GM18873 (cell line): ENCODE results near the gene NUPR1.
"Not testable (repeated sequence)": the region's sequence is repeated elsewhere in the genome, so short reads cannot be mapped to it uniquely, and the experiment has no call there.

Source experiments
- ATAC-seq: cut with Tn5 transposase; IDR thresholded peaks from one replicate; pipeline ENCODE4 v1.9.1; 2021; ENCODE audit warnings: mild to moderate bottlenecking, moderate library complexity, moderate number of reproducible peaks; ENCODE audit not compliant: unreplicated experiment, low FRiP score

The NUPR1 gene

GRCh38 chr16:28555561-28555960 lies 16.8 kb upstream of the NUPR1 start:
- ATAC-seq = no peak

GRCh38 chr16:28554634-28555423 lies 16.1 kb upstream of the NUPR1 start:
- no peak for ATAC-seq

GRCh38 chr16:28553776-28554633 lies 15.2 kb upstream of the NUPR1 start, which contains the start of gene SGF29:
SGF29 (plus strand) TSS chr16:28553920; CDS start chr16:28581070, 27,150 bp downstream.
- peak; percentile 49 for ATAC-seq

GRCh38 chr16:28549301-28549899 lies 10.6 kb upstream of the NUPR1 start:
- no peak for ATAC-seq

GRCh38 chr16:28548306-28548802 lies 9.6 kb upstream of the NUPR1 start:
- no peak for ATAC-seq

- no peak for ATAC-seq
Observed at GRCh38 chr16:28546626-28547025, 7.9 kb upstream of the NUPR1 start.

GRCh38 chr16:28545964-28546363 lies 7.2 kb upstream of the NUPR1 start:
- not testable (repeated sequence) for ATAC-seq

- no peak for ATAC-seq
Observed at GRCh38 chr16:28544998-28545397, 6.2 kb upstream of the NUPR1 start.

GRCh38 chr16:28543072-28543471 lies 4.3 kb upstream of the NUPR1 start:
- ATAC-seq = no peak

GRCh38 chr16:28542646-28543045 lies 3.9 kb upstream of the NUPR1 start:
- ATAC-seq = no peak

- no peak for ATAC-seq
Observed at GRCh38 chr16:28540346-28540745, 1.6 kb upstream of the NUPR1 start.

GRCh38 chr16:28537964-28538732 lies 626 bp downstream of the NUPR1 start:
- no peak for ATAC-seq

- ATAC-seq = no peak
Observed at GRCh38 chr16:28537076-28537475, 1.7 kb downstream of the NUPR1 start.

- no peak for ATAC-seq
Observed at GRCh38 chr16:28534542-28535373, 4.0 kb downstream of the NUPR1 start.

GRCh38 chr16:28532940-28533647 lies 5.7 kb downstream of the NUPR1 start:
- ATAC-seq = no peak

GRCh38 chr16:28531777-28532744 lies 6.7 kb downstream of the NUPR1 start:
- ATAC-seq = no peak

- no peak for ATAC-seq
Observed at GRCh38 chr16:28529124-28529523, 9.7 kb downstream of the NUPR1 start.

- ATAC-seq = no peak
Observed at GRCh38 chr16:28528463-28528867, 10.3 kb downstream of the NUPR1 start.
